Thyroid gland (tissue), 4 donors: ENCODE measurements around the gene PROZ. TPM values are rescaled to one million over a fixed set of nuclear protein-coding genes. Genes with fewer than 3 reads are reported as not detected.

Source experiments
- DNase-seq, 2 donors: peaks; one replicate each; pipeline ENCODE4 v3.0.0-alpha.2; 2019
- H3K27ac ChIP-seq, 3 donors: fragments of 200-600 bp; sonication (generic); 1 replicate in 2 of 3; 2 replicates in 1 of 3; pipeline ENCODE4 v1.5.1; 2016 to 2019; ENCODE audit warnings: mild to moderate bottlenecking in 1 of 3, moderate library complexity in 1 of 3
- H3K27me3 ChIP-seq: fragments of 200-600 bp; sonication (generic); one replicate; pipeline ENCODE4 v1.5.1; 2019
- H3K36me3 ChIP-seq, 2 donors: fragments of 200-600 bp; sonication (generic); one replicate each; pipeline ENCODE4 v1.5.1; 2016 to 2019
- H3K4me1 ChIP-seq, 2 donors: fragments of 200-600 bp; sonication (generic); one replicate each; pipeline ENCODE4 v1.5.1; 2017 to 2019
- H3K4me3 ChIP-seq, 3 donors: fragments of 200-600 bp; sonication (generic); replicated peaks in 1 of 3; 1 replicate in 2 of 3; 2 replicates in 1 of 3; pipeline ENCODE4 v1.5.1; 2016; ENCODE audit warnings: mild to moderate bottlenecking in 1 of 3
- H3K9me3 ChIP-seq: fragments of 200-600 bp; sonication (generic); one replicate; pipeline ENCODE4 v1.5.1; 2017
- CTCF ChIP-seq, 6 experiments: fragments of 200-600 bp in 3 of 6; fragments of 450-650 bp in 3 of 6; sonication (generic) in 3 of 6; IDR thresholded peaks; one replicate each; pipeline ENCODE4 v1.5.1; 2016 to 2019; ENCODE audit warnings: antibody characterized with exemption in 6 of 6, mild to moderate bottlenecking in 2 of 6, inconsistent platforms in 1 of 6, moderate library complexity in 1 of 6
- POLR2A ChIP-seq, 2 donors: fragments of 450-650 bp; IDR thresholded peaks; one replicate each; pipeline ENCODE4 v1.6.1; 2017; ENCODE audit warnings: antibody characterized with exemption in 2 of 2, mild to moderate bottlenecking in 2 of 2, moderate library complexity in 1 of 2
- WGBS, 2 donors: methylation state at CpG; one replicate each; pipeline ENCODE4 v1.1.5; 2017; 5-methylcytosine and 5-hydroxymethylcytosine counted together
- intact Hi-C: fragments of 100-400 bp; cut with DNase I; formaldehyde crosslinking; loops from one replicate; pipeline ENCODE4 v1.15.1; 2023
- total RNA-seq, 4 donors: library from RNA; depleted of rRNA; stranded (reverse); fragments of >200 nt; gene quantifications; one replicate each; pipeline ENCODE4 v1.2.3, GENCODE V29; 2016

Gene PROZ
- total RNA-seq, 4 donors from 2014 or later, result not detected

- WGBS, 2 donors, result 88 to 90% methylated on average over 13 of the region's 13 CpGs
- no peak for DNase-seq
- intact Hi-C loops, result no loop called here
- H3K4me3 ChIP-seq, result no peak overlapping the region
- peaks cover 8 to 14% of the 10 kb centered on the region in 2 donors for H3K4me1 ChIP-seq
- TF ChIP-seq POLR2A (IDR thresholded peaks at IDR 0.05), result no peak
- no peak for TF ChIP-seq CTCF (IDR thresholded peaks at IDR 0.05)
- H3K27me3 ChIP-seq, result no peaks in the 10 kb centered on the region
- no peaks in the 10 kb centered on the region for H3K36me3 ChIP-seq
- no peak overlapping the region for H3K27ac ChIP-seq
- no peaks in the 10 kb centered on the region for H3K9me3 ChIP-seq
These were observed 10.0 kb upstream of the PROZ start for GRCh38 chr13:113148407-113148806.

- peaks cover 10 to 16% of the 10 kb centered on the region in 2 donors for H3K4me1 ChIP-seq
- H3K27me3 ChIP-seq, result no peaks in the 10 kb centered on the region
- no peaks in the 10 kb centered on the region for H3K9me3 ChIP-seq
- TF ChIP-seq CTCF (IDR thresholded peaks at IDR 0.05) (no peak), POLR2A (IDR thresholded peaks at IDR 0.05) (no peak)
- intact Hi-C loops, result no loop called here
- WGBS, 2 donors, result 94% methylated on average over 28 to 33 of the region's 38 CpGs
- no peak overlapping the region for H3K4me3 ChIP-seq
- H3K27ac ChIP-seq, result no peak overlapping the region
- no peak for DNase-seq
- no peaks in the 10 kb centered on the region for H3K36me3 ChIP-seq
These were observed 9.4 kb upstream of the PROZ start for GRCh38 chr13:113148940-113149503.

GRCh38 chr13:113149711-113150549 lies 8.5 kb upstream of the PROZ start:
- DNase-seq, result no peak
- no peak overlapping the region for H3K4me3 ChIP-seq
- H3K36me3 ChIP-seq, result no peaks in the 10 kb centered on the region
- intact Hi-C loops, result loop anchor here (10.0 kb wide), 1 partner anchor 215 kb away; the partner anchor contains the start of gene GRTP1
- no peaks in the 10 kb centered on the region for H3K27me3 ChIP-seq
- no peak for TF ChIP-seq CTCF (IDR thresholded peaks at IDR 0.05)
- TF ChIP-seq POLR2A (IDR thresholded peaks at IDR 0.05), result no peak
- H3K9me3 ChIP-seq, result no peaks in the 10 kb centered on the region
- H3K4me1 ChIP-seq, result peaks cover 10 to 16% of the 10 kb centered on the region in 2 donors
- no peak overlapping the region for H3K27ac ChIP-seq
- WGBS, 2 donors, result 91 to 93% methylated on average over 17 to 23 of the region's 26 CpGs

- no peak for TF ChIP-seq CTCF (IDR thresholded peaks at IDR 0.05)
- TF ChIP-seq POLR2A (IDR thresholded peaks at IDR 0.05), result no peak
- Histone ChIP-seq H3K4me3 (no peak overlapping the region), H3K27me3 (no peaks in the 10 kb centered on the region), H3K4me1 (peaks cover 10 to 16% of the 10 kb centered on the region in 2 donors), H3K27ac (no peak overlapping the region), H3K9me3 (no peaks in the 10 kb centered on the region), H3K36me3 (no peaks in the 10 kb centered on the region)
- intact Hi-C loops, result loop anchor here (10.0 kb wide), 1 partner anchor 214 kb away; the partner anchor contains the start of gene GRTP1
- DNase-seq, result no peak
- 90 to 93% methylated on average over 31 of the region's 31 CpGs for WGBS, 2 donors
These were observed 7.7 kb upstream of the PROZ start for GRCh38 chr13:113150550-113151365.
